Measurements from ENCODE around the gene PRKN. TPM values are rescaled to one million over a fixed set of nuclear protein-coding genes. Genes with fewer than 3 reads are reported as not detected.
"Not testable (repeated sequence)": the region's sequence is repeated elsewhere in the genome, so short reads cannot be mapped to it uniquely, and the experiment has no call there.

Gene PRKN
- total RNA-seq, 1 donor from 2014 or later: 5.1 TPM

GRCh38 chr6:161880056-161880455 is 847.5 kb downstream of the PRKN start:
- Mint-ChIP-seq H3K9me3 (ENCODE audit: unreplicated experiment) (no peaks in the 10 kb centered on the region), H3K4me3 (ENCODE audit: unreplicated experiment) (no peak overlapping the region), H3K27me3 (ENCODE audit: unreplicated experiment) (no peaks in the 10 kb centered on the region), H3K4me1 (ENCODE audit: unreplicated experiment) (no peaks in the 10 kb centered on the region), H3K36me3 (ENCODE audit: low read depth, unreplicated experiment) (no peaks in the 10 kb centered on the region), H3K27ac (ENCODE audit: unreplicated experiment) (no peak overlapping the region)
- no peak for DNase-seq (ENCODE audit: low spot score)
- no peak for TF ChIP-seq CTCF (IDR thresholded peaks at IDR 0.05; ENCODE audit: unreplicated experiment)

- Mint-ChIP-seq H3K9me3 (ENCODE audit: unreplicated experiment) (no peaks in the 10 kb centered on the region), H3K27me3 (ENCODE audit: unreplicated experiment) (no peaks in the 10 kb centered on the region), H3K4me1 (ENCODE audit: unreplicated experiment) (no peaks in the 10 kb centered on the region), H3K4me3 (ENCODE audit: unreplicated experiment) (no peak overlapping the region), H3K27ac (ENCODE audit: unreplicated experiment) (no peak overlapping the region), H3K36me3 (ENCODE audit: low read depth, unreplicated experiment) (no peaks in the 10 kb centered on the region)
- no peak for TF ChIP-seq CTCF (IDR thresholded peaks at IDR 0.05; ENCODE audit: unreplicated experiment)
- DNase-seq (ENCODE audit: low spot score): no peak
Observed at GRCh38 chr6:161876231-161876630, 851.3 kb downstream of the PRKN start.

GRCh38 chr6:161870236-161870901 is 857.2 kb downstream of the PRKN start:
- DNase-seq (ENCODE audit: low spot score): no peak
- Mint-ChIP-seq H3K4me3 (ENCODE audit: unreplicated experiment) (no peak overlapping the region), H3K27ac (ENCODE audit: unreplicated experiment) (no peak overlapping the region), H3K9me3 (ENCODE audit: unreplicated experiment) (no peaks in the 10 kb centered on the region), H3K27me3 (ENCODE audit: unreplicated experiment) (no peaks in the 10 kb centered on the region), H3K36me3 (ENCODE audit: low read depth, unreplicated experiment) (no peaks in the 10 kb centered on the region), H3K4me1 (ENCODE audit: unreplicated experiment) (no peaks in the 10 kb centered on the region)
- no peak for TF ChIP-seq CTCF (IDR thresholded peaks at IDR 0.05; ENCODE audit: unreplicated experiment)

- Mint-ChIP-seq H3K27ac (ENCODE audit: unreplicated experiment) (no peak overlapping the region), H3K9me3 (ENCODE audit: unreplicated experiment) (no peaks in the 10 kb centered on the region), H3K36me3 (ENCODE audit: low read depth, unreplicated experiment) (no peaks in the 10 kb centered on the region), H3K4me1 (ENCODE audit: unreplicated experiment) (no peaks in the 10 kb centered on the region), H3K27me3 (ENCODE audit: unreplicated experiment) (no peaks in the 10 kb centered on the region), H3K4me3 (ENCODE audit: unreplicated experiment) (no peak overlapping the region)
- DNase-seq (ENCODE audit: low spot score): no peak
- TF ChIP-seq CTCF (IDR thresholded peaks at IDR 0.05; ENCODE audit: unreplicated experiment): no peak
Observed at GRCh38 chr6:161869491-161869890, 858.1 kb downstream of the PRKN start.

GRCh38 chr6:161866570-161866969 is 861.0 kb downstream of the PRKN start:
- Mint-ChIP-seq H3K36me3 (ENCODE audit: low read depth, unreplicated experiment) (no peaks in the 10 kb centered on the region), H3K4me3 (ENCODE audit: unreplicated experiment) (no peak overlapping the region), H3K9me3 (ENCODE audit: unreplicated experiment) (no peaks in the 10 kb centered on the region)

GRCh38 chr6:161861061-161861460 is 866.5 kb downstream of the PRKN start:
- H3K27me3 Mint-ChIP-seq (ENCODE audit: unreplicated experiment); H3K4me3 Mint-ChIP-seq (ENCODE audit: unreplicated experiment); H3K9me3 Mint-ChIP-seq (ENCODE audit: unreplicated experiment); H3K4me1 Mint-ChIP-seq (ENCODE audit: unreplicated experiment); H3K27ac Mint-ChIP-seq (ENCODE audit: unreplicated experiment); H3K36me3 Mint-ChIP-seq (ENCODE audit: low read depth, unreplicated experiment); DNase-seq (ENCODE audit: low spot score): not testable (repeated sequence)

More at GRCh38 chr6:161866570-161866969, 861.0 kb downstream of the PRKN start:
- Mint-ChIP-seq H3K27me3 (ENCODE audit: unreplicated experiment) (no peaks in the 10 kb centered on the region), H3K27ac (ENCODE audit: unreplicated experiment) (no peak overlapping the region), H3K4me1 (ENCODE audit: unreplicated experiment) (no peaks in the 10 kb centered on the region)
- no peak for DNase-seq (ENCODE audit: low spot score)
- TF ChIP-seq CTCF (IDR thresholded peaks at IDR 0.05; ENCODE audit: unreplicated experiment): no peak
